ENCODE data around the gene ALDH1A3.

DNA sequence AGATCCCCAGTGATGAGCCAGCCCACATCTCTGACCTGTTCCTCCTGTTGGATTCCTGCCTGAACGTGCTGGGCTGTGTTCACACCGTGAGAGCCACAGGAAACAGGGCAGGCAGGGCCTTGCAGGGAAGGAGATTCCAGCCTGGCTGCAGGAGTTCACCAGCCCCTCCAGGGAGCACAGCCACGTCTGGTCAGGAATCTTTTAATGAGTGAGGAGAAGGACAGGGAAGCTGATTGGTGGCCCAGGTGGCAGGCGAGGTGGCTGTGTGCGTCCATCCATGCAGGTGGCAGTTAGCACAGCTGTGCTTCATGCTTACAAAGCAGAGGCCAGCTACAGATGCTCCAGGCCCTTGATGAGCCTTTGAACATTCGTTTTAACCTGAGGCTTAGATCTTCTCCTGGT lies 50.0 kb downstream of the ALDH1A3 start:
- TF ChIP-seq, protein P1, sequence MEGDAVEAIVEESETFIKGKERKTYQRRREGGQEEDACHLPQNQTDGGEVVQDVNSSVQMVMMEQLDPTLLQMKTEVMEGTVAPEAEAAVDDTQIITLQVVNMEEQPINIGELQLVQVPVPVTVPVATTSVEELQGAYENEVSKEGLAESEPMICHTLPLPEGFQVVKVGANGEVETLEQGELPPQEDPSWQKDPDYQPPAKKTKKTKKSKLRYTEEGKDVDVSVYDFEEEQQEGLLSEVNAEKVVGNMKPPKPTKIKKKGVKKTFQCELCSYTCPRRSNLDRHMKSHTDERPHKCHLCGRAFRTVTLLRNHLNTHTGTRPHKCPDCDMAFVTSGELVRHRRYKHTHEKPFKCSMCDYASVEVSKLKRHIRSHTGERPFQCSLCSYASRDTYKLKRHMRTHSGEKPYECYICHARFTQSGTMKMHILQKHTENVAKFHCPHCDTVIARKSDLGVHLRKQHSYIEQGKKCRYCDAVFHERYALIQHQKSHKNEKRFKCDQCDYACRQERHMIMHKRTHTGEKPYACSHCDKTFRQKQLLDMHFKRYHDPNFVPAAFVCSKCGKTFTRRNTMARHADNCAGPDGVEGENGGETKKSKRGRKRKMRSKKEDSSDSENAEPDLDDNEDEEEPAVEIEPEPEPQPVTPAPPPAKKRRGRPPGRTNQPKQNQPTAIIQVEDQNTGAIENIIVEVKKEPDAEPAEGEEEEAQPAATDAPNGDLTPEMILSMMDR (conservative IDR thresholded peaks at IDR 0.05; ENCODE audit: low read depth, low read length): no peak
- no peak for TF ChIP-seq EZH2 (IDR thresholded peaks at IDR 0.05; ENCODE audit: low read length, unreplicated experiment)

Data from PC-3 (cell line).